Cardiac fibroblast (primary cell): ENCODE measurements around the gene KMT2E.

Experiments
- DNase-seq, 2 donors: peaks; one replicate each; pipeline versions ENCODE4 v3.0.0 to v3.0.0-alpha.2; 2010; ENCODE audit warnings: low read depth in 2 of 2
- H3K4me3 ChIP-seq, 2 donors: replicated peaks in 1 of 2; 1 replicate in 1 of 2; 2 replicates in 1 of 2; pipeline ENCODE4 v1.5.1; 2011; ENCODE audit warnings: low read depth in 2 of 2, low read length in 2 of 2, mild to moderate bottlenecking in 2 of 2, moderate library complexity in 1 of 2
- CTCF ChIP-seq: IDR thresholded peaks from one replicate; pipeline ENCODE4 v1.5.1; 2011; ENCODE audit warnings: low read depth, mild to moderate bottlenecking, low read length, inconsistent platforms

Gene KMT2E

GRCh38 chr7:105030447-105030846, 16.4 kb downstream of the KMT2E start:
- no peak overlapping the region for H3K4me3 ChIP-seq
- no peak for TF ChIP-seq CTCF
- no peak for DNase-seq

DNA sequence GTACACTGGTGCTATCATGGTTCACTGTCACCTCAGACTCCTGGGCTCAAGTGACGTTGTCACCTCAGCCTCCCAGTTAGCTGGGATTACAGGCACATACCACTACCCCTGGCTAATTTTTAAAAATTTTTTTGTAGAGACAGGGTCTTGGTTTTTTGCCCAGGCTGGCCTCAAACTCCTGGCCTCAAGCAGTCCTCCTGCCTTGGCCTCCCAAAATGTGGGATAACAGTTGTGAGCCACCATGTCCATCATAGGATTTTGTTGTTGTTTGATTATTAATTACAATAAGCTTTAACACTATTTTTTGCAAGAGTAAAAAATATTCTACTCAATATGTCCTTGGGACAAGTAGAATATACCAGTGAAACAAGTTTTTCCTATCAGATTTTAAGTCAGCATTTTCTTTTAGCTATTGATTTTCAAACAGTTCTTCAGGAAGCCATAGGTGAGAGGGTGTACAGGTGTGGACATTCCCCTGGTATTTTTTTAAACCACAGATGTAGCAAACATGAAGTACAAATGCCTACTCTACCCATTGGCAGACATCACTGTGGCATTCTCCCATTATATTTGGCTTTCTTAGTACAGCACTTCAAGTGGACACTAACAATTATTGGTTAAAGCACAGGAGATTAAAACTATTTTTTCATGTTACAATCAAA, 18.7 kb downstream of the KMT2E start:
- no peak overlapping the region for H3K4me3 ChIP-seq
- DNase-seq, result no peak
- TF ChIP-seq CTCF, result no peak

DNA sequence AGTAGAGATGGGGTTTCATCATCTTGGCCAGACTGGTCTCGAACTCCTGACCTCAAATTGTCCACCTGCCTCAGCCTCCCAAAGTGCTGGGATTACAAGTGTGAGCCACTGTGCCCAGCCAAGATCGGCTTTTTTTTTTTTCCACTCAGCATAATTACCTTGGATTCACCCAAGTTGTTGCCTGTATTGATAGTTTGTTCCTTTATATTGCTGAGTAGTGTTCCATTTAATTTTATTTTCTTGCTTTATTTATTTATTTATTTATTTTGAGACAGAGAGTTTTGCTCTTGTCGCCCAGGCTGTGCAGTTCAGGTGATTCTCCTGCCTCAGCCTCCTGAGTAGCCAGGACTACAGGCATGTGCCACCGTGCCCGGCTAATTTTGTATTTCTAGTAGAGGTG, 21.3 kb downstream of the KMT2E start:
- DNase-seq, result no peak
- no peak overlapping the region for H3K4me3 ChIP-seq

DNA sequence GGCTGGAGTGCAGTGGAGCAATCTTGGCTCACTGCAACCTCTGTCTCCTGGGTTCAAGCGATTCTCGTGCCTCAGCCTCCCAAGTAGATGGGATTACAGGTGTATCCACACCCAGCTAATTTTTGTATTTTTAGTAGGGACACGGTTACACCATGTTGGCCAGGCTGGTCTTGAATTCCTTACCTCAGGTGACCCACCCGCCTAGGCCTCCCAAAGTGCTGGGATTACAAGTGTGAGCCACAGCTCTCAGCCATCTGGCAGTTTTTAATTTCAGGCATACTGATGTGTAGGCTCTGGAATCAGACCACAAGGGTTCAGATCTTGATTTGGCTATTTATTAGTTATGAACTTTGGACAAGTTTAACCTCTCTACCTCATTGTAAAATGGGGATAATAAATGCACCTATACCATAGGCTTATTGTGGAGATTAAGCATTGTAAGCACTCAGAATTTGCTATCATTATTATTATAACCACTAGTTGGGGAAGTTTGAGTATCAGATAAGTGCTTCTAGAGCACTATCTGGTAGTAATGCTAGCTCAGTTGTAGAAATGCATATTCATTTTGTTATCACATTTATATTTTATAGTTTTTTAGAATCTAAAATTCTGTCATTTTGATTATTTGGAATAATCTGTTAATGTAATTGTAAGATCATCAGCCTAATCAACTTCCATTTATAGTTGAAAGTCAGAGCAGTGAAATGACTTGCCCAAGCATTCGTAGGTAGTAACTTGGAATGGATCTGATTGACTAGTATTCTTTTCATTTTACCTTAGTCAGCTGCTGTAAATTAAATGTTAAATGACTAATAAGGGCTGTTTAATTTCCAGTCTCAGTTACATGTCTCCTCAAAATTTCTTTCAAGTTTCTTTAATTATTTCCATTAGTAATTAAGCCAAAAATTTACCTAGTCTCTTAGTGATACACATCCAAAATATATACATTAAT, 22.5 kb downstream of the KMT2E start:
- TF ChIP-seq CTCF, result no peak
- H3K4me3 ChIP-seq, result no peak overlapping the region
- no peak for DNase-seq

More for the DNA sequence above, 21.3 kb downstream of the KMT2E start:
- TF ChIP-seq CTCF, result no peak

DNA sequence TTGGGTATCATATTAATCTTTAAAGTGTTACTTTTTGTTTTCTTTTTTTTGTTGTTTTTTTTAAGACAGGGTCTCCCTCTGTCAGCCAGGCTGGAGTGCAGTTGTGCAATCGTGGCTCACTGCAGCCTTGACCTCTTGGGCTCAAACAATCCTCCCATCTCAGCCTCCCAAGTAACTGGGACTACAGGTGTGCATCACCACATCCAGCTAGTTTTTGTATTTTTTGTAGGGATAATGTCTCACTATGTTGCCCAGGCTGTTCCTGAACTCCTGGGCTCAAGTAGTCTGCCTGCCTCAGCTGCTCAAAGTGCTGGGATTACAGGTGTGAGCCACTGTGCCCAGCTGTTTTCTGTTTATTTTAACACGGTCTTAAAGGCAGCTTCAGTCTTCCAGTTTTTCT, 23.3 kb downstream of the KMT2E start:
- no peak for DNase-seq
- no peak for TF ChIP-seq CTCF
- H3K4me3 ChIP-seq, result no peak overlapping the region

DNA sequence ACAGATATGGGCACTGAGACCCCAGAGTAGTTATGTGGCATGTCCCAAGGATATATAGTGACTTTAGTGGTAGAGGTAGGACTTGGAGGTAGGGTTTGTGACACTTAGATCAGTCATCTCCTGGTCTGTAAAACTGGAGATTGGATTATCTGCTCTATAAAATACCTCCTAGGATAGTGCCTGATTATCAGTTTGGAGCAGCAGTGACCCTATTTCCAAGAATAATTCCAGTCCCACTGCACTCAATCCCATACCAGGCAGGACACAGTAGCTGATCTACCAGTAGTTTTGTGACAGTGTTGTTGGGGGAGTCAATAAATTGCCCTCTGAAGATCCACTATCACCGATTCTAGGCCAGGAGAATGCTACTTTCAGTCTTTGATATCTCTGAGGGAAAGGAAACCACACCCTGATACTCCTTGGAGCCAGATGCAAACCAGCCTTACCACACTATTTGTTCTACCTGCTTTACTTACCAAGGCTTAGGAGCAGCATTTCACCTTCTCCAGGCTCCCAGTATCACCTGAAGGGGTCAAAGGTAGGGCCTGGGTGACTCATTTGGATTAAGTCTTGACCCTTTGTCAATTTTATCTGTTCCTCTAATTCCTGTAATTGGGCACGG, 30.6 kb downstream of the KMT2E start:
- H3K4me3 ChIP-seq, result no peak overlapping the region
- TF ChIP-seq CTCF, result no peak
- DNase-seq, result no peak
